Measurements from ENCODE around the gene DHODH. TPM values are rescaled to one million over a fixed set of nuclear protein-coding genes. Genes with fewer than 3 reads are reported as not detected.
"Not testable (repeated sequence)": the region's sequence is repeated elsewhere in the genome, so short reads cannot be mapped to it uniquely, and the experiment has no call there.

The DHODH gene
- total RNA-seq, 1 donor = 0.94 TPM

- Histone ChIP-seq H3K4me3 (ENCODE audit: low read length) (no peak overlapping the region), H3K27me3 (ENCODE audit: insufficient read depth, low read length) (no peaks in the 10 kb centered on the region), H3K4me1 (ENCODE audit: insufficient read depth, low read length) (no peaks in the 10 kb centered on the region), H3K9me3 (ENCODE audit: low read depth, low read length) (no peaks in the 10 kb centered on the region)
Observed at GRCh38 chr16:72027669-72028378, 19.3 kb downstream of the DHODH start.

GRCh38 chr16:72029567-72030271 is 21.2 kb downstream of the DHODH start:
- Histone ChIP-seq H3K9me3 (ENCODE audit: low read depth, low read length) (no peaks in the 10 kb centered on the region), H3K27me3 (ENCODE audit: insufficient read depth, low read length) (no peaks in the 10 kb centered on the region), H3K4me1 (ENCODE audit: insufficient read depth, low read length) (no peaks in the 10 kb centered on the region), H3K4me3 (ENCODE audit: low read length) (no peak overlapping the region)

DNA sequence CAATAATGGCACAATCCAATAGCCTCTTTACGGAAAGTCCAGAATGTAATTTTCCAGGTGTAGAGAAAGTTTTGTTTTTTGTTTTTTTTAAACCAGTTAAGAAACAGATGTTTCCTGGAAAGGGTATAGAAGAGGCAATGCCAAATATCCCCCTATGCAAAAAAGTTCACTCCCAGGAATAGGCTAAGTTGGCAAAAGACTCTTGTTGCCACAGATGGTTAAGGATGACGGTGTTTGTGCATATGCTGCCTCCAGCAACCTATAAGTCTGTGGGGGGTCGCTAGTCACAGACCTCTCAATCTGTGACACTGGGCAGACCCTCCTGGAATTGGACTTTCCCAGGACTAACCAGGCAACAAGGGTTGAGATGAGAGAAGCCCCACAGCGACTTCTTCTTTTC is 24.9 kb downstream of the DHODH start:
- Histone ChIP-seq H3K4me3 (ENCODE audit: low read length) (no peak overlapping the region), H3K4me1 (ENCODE audit: insufficient read depth, low read length) (no peaks in the 10 kb centered on the region), H3K9me3 (ENCODE audit: low read depth, low read length) (no peaks in the 10 kb centered on the region), H3K27me3 (ENCODE audit: insufficient read depth, low read length) (no peaks in the 10 kb centered on the region)

DNA sequence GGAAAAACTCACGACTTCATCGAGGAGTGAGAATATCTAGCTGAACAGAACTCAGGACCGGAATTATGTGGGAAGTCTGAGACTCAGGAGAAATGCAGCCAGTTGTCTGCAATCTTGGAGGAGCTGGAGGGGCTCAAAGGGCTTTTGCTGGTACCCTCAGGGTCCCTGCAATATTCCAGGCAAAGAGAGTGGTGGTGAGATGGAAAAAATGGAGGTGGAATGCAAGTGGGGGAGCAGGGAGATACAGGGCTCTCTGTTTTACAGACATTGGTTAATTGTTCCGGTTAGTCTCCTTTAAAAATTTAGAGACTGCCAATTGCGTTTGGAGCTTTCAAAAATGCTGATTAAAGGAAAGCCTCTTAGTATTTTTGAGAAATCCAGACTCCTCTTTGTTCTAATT is 27.6 kb downstream of the DHODH start:
- Histone ChIP-seq H3K27me3 (ENCODE audit: insufficient read depth, low read length) (no peaks in the 10 kb centered on the region), H3K9me3 (ENCODE audit: low read depth, low read length) (no peaks in the 10 kb centered on the region), H3K4me1 (ENCODE audit: insufficient read depth, low read length) (no peaks in the 10 kb centered on the region), H3K4me3 (ENCODE audit: low read length) (no peak overlapping the region)

GRCh38 chr16:72042157-72042660 is 33.7 kb downstream of the DHODH start:
- no peak overlapping the region for H3K4me3 ChIP-seq (ENCODE audit: low read length)
- no peaks in the 10 kb centered on the region for H3K27me3 ChIP-seq (ENCODE audit: insufficient read depth, low read length)
- H3K4me1 ChIP-seq (ENCODE audit: insufficient read depth, low read length) = no peaks in the 10 kb centered on the region

GRCh38 chr16:72043058-72043457 is 34.5 kb downstream of the DHODH start:
- no peak overlapping the region for H3K4me3 ChIP-seq (ENCODE audit: low read length)
- H3K27me3 ChIP-seq (ENCODE audit: insufficient read depth, low read length) = no peaks in the 10 kb centered on the region
- no peaks in the 10 kb centered on the region for H3K9me3 ChIP-seq (ENCODE audit: low read depth, low read length)
- no peaks in the 10 kb centered on the region for H3K4me1 ChIP-seq (ENCODE audit: insufficient read depth, low read length)

More at GRCh38 chr16:72042157-72042660, 33.7 kb downstream of the DHODH start:
- H3K9me3 ChIP-seq (ENCODE audit: low read depth, low read length) = no peaks in the 10 kb centered on the region

- no peak overlapping the region for H3K4me3 ChIP-seq (ENCODE audit: low read length)
- H3K4me1 ChIP-seq (ENCODE audit: insufficient read depth, low read length) = no peaks in the 10 kb centered on the region
- no peaks in the 10 kb centered on the region for H3K27me3 ChIP-seq (ENCODE audit: insufficient read depth, low read length)
- H3K9me3 ChIP-seq (ENCODE audit: low read depth, low read length) = no peaks in the 10 kb centered on the region
Observed at GRCh38 chr16:72043539-72043938, 35.0 kb downstream of the DHODH start.

DNA sequence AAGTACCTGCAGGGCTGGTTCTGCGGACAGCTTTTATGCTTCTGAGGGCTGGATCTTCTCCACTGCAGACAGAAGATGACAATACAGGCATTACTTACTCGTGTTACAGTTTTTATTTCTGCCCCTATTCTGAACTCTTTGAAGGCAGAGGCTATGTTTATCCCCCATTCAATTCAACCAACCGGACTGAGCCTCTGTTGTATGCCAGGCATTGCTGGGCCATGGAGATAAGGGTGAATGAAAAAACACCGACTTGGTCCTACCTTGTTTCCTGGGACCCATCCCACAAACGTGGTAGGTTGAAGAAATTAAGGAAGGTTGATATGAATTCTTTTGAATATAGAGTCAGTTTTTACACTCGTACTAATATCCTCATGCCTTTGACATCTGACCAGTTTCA is 35.8 kb downstream of the DHODH start:
- Histone ChIP-seq H3K9me3 (ENCODE audit: low read depth, low read length) (peaks cover 7% of the 10 kb centered on the region), H3K27me3 (ENCODE audit: insufficient read depth, low read length) (no peaks in the 10 kb centered on the region), H3K4me1 (ENCODE audit: insufficient read depth, low read length) (no peaks in the 10 kb centered on the region), H3K4me3 (ENCODE audit: low read length) (no peak overlapping the region)

GRCh38 chr16:72044825-72045359 is 36.3 kb downstream of the DHODH start:
- no peak overlapping the region for H3K4me3 ChIP-seq (ENCODE audit: low read length)
- no peaks in the 10 kb centered on the region for H3K27me3 ChIP-seq (ENCODE audit: insufficient read depth, low read length)
- H3K4me1 ChIP-seq (ENCODE audit: insufficient read depth, low read length) = no peaks in the 10 kb centered on the region
- peaks cover 11% of the 10 kb centered on the region for H3K9me3 ChIP-seq (ENCODE audit: low read depth, low read length)

DNA sequence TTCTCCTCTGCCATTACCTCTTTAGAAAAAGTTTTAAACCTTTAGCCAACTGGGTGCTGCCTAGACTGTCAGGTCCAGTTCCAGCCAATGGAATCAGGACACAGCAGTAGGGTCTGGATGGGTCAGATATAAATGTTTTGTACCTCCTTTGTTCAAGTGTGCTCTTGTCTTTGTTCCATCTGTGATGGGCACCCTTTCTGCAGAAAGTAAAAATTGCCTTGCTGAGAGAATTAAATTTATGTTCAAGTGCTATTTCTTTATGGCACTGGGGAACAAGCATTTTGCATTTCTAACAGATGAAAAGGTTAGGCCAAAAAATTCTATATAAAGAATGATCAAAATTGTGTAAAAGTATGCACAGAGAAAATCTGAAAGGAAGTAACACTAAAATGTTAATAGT is 40.6 kb downstream of the DHODH start:
- no peak overlapping the region for H3K4me3 ChIP-seq (ENCODE audit: low read length)
- H3K4me1 ChIP-seq (ENCODE audit: insufficient read depth, low read length) = peaks cover 34% of the 10 kb centered on the region
- H3K9me3 ChIP-seq (ENCODE audit: low read depth, low read length) = peaks cover 11% of the 10 kb centered on the region
- no peaks in the 10 kb centered on the region for H3K27me3 ChIP-seq (ENCODE audit: insufficient read depth, low read length)

- no peaks in the 10 kb centered on the region for H3K27me3 ChIP-seq (ENCODE audit: insufficient read depth, low read length)
- H3K4me3 ChIP-seq (ENCODE audit: low read length) = no peak overlapping the region
- H3K4me1 ChIP-seq (ENCODE audit: insufficient read depth, low read length) = peaks cover 38% of the 10 kb centered on the region
- H3K9me3 ChIP-seq (ENCODE audit: low read depth, low read length) = peaks cover 11% of the 10 kb centered on the region
Observed at GRCh38 chr16:72050769-72051464, 42.4 kb downstream of the DHODH start.

DNA sequence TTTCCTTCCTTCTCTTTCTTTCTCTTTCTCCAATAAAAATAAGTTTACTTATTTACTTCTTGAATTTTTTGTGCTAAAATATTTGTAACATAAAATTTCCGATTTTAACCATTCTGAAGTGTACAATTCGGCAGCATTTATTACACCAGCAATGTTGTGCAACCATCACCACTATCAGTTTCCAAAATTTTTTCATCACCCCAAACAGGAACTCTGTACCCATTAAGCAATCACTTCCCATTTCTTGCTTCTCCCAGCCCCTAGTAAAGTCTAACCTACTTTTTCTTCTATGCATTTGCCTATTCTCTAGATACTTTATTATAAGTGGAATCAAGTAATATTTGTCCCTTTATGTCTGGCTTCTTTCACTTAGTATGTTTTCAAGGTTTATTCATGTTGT is 43.3 kb downstream of the DHODH start:
- Histone ChIP-seq H3K4me1 (ENCODE audit: insufficient read depth, low read length) (peaks cover 38% of the 10 kb centered on the region), H3K27me3 (ENCODE audit: insufficient read depth, low read length) (no peaks in the 10 kb centered on the region), H3K9me3 (ENCODE audit: low read depth, low read length) (peaks cover 11% of the 10 kb centered on the region), H3K4me3 (ENCODE audit: low read length) (no peak overlapping the region)

- H3K4me1 ChIP-seq (ENCODE audit: insufficient read depth, low read length) = peaks cover 38% of the 10 kb centered on the region
- H3K4me3 ChIP-seq (ENCODE audit: low read length); H3K27me3 ChIP-seq (ENCODE audit: insufficient read depth, low read length); H3K9me3 ChIP-seq (ENCODE audit: low read depth, low read length): not testable (repeated sequence)
Observed at GRCh38 chr16:72054254-72054847, 45.8 kb downstream of the DHODH start, which contains the start of gene HP. HP (plus strand) TSS chr16:72054505; CDS start chr16:72054653, 148 bp downstream.

DNA sequence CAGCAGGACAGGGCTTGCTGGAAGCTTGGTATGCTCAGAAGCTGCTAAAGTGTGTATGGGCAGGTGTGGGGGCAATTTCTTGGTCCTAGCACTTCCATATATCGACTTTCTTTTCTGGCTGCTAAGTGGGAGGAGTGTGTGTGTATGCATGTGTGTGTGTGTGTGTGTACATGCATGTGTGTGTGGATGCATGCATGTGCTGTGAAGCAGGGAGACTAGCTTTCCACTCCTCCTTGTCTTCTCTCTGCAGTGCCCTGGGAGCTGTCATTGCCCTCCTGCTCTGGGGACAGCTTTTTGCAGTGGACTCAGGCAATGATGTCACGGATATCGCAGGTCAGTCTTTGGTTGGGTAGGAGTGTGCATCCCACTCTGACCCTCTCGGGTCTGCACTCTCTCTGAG is 47.4 kb downstream of the DHODH start:
- H3K9me3 ChIP-seq (ENCODE audit: low read depth, low read length) = no peaks in the 10 kb centered on the region
- H3K4me3 ChIP-seq (ENCODE audit: low read length) = no peak overlapping the region
- H3K4me1 ChIP-seq (ENCODE audit: insufficient read depth, low read length) = peaks cover 30% of the 10 kb centered on the region
- H3K27me3 ChIP-seq (ENCODE audit: insufficient read depth, low read length) = no peaks in the 10 kb centered on the region

DNA sequence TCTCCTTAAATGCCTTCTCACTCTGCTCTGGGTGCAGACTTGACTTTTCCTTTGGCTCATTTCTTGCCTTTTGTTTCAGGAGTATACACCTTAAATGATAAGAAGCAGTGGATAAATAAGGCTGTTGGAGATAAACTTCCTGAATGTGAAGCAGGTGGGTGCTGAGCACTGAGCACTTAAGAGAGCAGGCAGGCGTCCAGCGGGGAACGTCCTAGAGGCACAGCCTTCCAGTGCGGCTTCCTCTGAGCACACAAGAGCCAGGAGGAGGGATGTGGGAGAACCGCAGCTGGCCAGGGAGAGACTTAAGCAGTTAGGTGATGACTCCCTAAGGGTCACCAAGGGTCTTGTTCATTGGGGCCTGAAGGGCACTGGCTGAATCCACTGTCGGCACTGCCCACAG is 48.8 kb downstream of the DHODH start:
- H3K27me3 ChIP-seq (ENCODE audit: insufficient read depth, low read length) = not testable (repeated sequence)

More for the DNA sequence above, 48.8 kb downstream of the DHODH start:
- H3K9me3 ChIP-seq (ENCODE audit: low read depth, low read length); H3K4me3 ChIP-seq (ENCODE audit: low read length): not testable (repeated sequence)
- H3K4me1 ChIP-seq (ENCODE audit: insufficient read depth, low read length) = peaks cover 21% of the 10 kb centered on the region
